HCEC 1CT (cell line): ENCODE results near the gene FRMD4B.
A peak's percentile ranks its signal among the peaks of the same experiment; 100 is the strongest.
"Not testable (repeated sequence)": the region's sequence is repeated elsewhere in the genome, so short reads cannot be mapped to it uniquely, and the experiment has no call there.

Source experiments
- DNase-seq: peaks from one replicate; pipeline ENCODE4 v3.0.0-alpha.2; 2017

FRMD4B gene

DNA sequence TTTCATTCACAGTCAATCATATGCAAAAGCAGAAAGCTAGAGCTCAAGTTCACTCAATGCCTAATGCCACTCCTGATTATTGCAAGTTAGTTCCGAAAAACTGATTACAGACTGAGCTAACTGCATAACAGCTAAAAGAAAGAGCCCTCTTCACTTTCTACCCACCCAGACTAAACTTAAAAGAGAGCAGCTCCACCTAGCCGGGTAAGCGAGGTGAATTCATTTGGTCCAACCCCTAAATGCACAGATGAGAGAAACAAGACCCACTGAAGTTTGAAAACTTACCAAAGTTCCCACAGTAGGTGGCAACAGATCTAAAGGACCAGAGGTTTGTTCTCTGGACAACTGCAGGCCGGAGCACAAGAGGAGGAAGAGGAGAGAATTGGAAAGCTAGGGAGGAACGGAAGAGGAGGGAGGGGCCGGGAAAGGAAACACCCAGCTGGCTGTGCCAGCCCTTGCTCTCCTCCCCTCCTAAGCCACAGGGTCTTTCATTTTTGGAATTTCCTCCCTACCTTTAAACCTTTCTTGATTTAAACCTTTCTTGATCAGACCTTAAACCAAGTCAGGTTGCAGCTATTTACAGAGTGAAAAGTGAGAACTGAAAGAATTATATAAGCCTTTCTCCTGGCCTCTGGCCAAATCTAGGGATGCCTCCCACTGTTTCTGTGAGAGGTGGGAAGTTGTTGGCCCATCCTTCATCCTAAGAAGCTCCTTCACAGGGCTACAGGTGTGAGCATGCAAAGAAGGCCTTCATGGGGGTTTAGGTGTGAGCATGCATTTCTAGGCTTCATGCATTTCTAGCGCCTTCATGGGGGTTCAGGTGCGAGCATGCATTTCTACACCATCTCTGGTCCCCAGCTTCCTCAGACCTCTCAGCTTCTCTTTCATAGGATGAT lies 148.8 kb downstream of the FRMD4B start:
- DNase-seq, result no peak

DNA sequence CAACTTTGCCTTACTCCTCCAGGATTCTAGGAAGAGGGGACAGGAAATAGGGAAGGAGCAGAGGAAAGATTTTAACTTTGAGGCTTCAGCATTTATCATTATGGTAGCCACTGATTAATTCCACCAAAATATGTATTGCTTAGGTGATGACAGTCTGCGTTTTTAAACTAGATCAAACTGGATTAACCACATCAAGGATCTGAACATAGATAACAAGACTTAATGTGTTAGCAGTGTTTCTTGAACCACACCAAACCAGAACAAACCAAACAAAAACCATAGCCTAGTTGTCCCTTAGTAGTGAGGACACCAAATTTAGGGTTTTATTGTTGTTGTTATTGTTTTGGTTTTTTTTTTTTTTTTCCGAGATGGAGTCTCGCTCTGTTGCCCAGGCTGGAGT lies 150.0 kb downstream of the FRMD4B start:
- DNase-seq, result no peak

DNA sequence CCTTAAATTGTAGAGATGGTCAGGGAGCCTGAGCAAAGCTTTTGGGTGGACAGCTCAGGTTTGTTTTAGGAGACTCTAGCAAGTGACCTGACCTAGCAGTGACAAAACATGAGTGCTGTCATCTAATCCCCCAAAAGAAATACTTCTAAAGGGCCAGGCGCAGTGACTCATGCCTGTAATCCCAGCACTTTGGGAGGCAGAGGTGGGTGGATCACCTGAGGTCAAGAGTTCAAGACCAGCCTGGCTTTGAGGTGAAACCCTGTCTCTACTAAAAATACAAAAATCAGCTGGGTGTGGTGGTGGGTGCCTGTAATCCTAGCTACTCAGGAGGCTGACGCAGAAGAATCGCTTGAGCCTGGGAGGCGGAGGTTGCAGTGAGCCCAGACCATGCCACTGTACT lies 150.7 kb downstream of the FRMD4B start:
- DNase-seq, result not testable (repeated sequence)

DNA sequence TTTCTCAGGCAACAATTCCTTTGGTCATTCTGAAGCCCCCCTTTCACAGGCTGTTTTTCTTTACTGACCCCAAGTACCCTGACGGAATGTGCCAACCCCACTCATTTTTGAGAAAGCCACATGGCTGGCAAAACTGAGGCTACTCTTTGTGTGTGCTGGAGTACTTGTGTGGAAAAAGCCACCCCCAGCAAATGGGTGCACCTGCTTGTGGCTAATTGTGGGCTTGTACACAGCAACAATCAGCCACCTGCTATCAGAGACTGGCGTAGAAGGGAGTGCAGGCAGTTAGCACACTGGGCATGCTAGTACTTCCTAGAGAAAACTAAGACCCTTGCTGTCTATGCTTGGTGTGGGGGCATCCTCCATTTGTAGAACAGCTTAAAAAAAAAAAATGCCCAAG lies 153.4 kb downstream of the FRMD4B start:
- no peak for DNase-seq

DNA sequence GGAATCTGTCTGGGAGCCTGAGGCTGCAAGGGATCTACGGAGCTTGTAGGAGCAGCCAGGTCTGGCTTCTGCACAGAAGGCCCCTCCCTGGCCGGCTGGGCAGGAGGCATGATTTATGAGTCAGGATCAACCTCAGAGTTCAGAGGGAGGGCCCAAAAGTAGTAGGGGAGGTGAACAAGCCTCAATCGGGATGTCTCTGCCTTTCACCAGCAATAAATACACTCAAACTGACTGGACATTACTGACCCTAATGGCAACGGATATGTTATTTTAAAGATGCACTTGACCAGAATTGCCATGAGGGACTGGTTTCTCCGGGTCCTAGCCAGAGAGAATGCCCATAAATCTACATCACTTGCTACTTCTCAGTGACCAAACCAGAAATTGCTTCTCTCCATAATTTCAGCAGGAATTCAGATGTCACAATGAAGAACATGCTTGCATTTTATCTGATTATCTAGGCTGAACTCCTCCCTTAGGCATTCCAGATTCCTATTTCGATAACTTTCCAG lies 153.9 kb downstream of the FRMD4B start:
- DNase-seq, result no peak

DNA sequence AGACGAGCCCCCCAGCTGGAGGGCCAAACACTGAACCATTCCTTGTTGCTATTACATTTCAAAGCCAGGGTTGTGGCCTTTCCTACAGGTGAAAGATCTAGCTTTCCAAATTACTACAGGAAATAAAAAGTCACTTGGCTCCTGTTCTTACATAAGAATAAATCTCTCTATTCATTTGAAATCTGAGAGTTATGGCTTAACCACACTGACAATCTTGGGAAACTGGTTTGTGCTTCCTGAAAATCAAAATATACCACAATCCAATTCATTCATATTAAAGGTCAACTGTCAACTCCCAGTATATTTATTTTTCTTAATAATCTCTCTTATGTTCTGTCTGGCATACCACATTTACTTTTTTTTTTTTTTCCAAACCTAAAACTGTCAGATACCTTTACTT lies 159.8 kb downstream of the FRMD4B start:
- DNase-seq, result no peak

DNA sequence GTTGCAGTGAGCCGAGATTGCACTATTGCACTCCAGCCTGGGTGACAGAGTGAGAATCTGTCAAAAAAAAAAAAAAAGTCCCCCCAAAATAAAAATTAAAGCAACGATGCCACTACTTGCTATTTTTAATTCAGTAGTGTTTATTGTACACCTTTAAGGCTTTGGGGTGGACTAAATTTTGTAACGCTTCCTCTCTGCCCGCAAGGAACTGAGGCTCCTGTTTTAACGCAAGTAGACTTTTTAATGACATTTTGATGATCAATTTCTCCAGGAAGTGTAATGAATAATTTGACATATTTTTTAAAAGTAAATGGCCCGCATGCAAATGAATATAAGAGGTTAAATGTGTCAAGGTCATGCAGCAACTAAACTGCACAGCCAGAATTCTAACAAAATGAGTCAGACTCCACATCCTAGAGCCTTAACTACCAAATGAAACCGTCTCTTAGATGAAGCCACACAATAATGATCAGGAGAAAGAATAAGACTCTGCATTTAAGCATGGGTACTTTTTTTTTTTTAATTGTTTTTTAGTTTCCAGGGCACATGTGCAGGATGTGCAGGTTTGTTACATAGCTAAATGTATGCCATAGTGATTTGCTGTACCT lies 166.7 kb downstream of the FRMD4B start:
- DNase-seq, result no peak

DNA sequence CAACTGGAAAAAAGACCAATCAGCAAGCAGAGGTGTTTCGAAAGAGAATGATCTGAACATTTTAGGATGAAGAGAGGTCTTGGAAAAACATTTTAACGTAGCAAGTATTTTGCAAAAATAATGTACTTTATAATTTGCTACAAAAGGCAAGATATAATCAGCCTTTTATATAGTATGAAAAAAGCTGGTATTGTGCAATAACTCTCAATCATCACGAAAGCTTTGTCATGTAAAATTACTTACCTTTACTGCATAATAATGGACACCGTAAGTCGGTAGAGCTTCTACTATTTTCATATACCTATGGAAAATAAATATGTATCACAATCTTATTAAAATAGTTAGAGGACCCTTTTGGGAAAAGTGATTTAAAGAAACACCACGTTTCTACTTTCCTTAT lies 167.8 kb downstream of the FRMD4B start:
- DNase-seq, result no peak

DNA sequence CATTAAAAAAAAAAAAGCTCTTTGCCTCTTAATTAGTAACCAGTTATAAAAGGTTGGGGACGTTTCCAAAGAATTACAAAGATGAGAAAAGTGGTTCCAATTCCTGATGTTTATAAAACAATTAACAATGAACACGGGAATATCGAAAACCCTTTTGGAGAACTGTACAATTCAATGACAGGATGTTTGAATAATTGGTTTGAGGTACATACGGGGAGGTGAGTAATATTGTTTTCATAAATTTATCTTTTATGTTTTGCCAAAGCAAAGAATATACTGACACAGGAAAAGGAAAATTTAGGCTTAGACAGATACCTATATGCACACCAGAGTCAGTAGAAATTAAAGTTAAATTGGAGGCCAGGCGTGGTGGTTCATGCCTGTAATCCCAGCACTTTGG lies 168.9 kb downstream of the FRMD4B start:
- no peak for DNase-seq

DNA sequence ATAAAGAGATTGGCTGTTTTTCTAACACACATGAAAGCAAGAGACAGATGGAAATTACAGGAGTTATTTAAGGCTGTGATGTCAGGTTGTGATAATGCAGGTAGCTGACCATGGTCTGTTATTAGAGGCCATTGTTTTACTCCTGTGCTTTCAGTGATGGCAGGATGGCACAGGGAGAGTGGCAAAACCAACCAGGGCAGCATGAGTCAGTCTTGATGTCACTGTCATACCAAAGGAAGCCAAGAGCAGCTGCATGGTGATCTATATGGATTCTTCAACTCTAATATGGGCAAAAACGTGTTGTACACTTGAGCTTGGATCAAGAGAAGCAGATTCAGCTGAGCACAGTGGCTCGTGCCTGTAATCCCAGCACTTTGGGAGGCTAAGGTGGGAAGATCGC lies 171.6 kb downstream of the FRMD4B start:
- no peak for DNase-seq

DNA sequence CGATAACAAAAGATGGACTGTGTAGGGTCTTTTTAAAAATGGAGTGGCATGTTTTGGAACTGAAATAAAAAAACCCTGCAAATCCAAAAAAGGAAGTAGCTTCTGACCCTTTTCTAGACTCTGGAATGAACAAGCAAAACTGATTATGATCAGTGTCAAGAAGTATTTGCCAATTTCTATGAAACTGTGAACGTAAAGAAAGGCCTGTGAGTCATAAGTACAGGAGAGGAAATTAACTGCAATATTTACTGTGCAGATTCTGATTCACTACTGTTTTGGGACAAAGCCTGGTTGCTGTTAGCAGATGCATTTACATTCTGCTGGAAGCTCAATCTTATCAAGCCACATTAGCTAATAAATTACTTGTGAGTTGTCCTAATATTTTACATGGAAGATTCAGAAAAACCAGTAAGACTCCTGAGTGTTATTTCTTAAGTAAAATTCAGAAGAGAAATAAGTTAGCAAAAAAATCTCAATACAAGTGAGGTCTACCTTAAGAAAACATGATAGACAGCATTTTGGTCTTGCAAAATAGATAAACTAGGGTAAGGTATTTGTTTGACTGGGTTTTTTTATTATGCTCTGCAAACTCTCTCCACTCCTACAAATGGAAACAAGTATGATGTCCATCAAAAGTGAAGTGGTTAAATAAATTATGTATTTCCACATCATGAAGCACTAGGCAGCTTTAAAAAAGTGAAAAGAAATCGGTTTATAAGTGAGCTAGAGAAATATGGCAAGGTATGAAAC lies 173.3 kb downstream of the FRMD4B start:
- peak; percentile 82 for DNase-seq

DNA sequence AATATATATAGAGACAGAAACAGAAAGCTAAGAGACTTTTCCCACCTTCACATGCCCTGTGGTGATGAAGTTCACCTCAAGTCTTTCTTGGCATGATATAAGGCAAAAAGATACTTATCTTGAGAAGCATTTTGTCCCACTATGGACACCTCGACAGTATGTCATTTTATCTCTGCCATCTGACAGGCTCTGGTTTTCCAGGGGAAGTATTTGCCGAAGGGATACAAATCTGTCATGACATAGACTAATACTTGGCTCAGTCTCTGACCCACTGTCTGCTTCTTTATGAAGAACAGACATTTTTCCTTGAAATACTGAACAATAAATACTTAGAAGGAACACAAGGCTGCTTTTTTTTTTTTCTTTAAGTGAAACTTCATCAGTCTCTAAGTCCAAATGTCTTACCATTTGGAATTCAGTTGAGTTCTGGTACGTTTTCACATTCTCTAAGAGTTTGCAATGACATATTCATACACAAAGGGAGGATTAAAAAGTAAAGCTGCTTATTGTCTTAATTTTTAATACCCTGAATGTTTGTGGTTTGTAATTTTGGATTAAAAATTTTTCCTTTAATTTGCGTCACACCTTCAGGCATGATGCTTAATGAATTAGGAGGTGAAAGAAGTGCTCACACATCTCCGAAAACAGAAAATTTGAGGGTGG lies 175.7 kb downstream of the FRMD4B start:
- no peak for DNase-seq

DNA sequence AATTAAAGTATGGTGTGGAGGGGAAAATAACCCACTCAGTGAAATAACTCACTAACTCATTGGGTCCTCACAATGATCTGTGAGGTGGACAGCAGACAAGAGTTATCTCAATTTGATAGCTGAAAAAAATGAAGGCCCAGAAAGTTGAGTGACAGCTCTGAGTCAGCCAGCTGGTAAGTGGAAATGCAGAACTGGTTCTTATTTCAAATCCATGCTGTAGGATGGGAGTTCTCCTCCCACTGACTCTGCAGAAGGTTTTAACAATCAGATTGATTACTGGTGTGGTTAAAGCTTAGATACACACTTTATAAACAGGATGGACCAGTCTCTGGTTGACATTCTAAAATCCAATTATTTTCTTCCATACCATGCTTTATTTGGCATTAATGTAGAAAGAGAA lies 176.5 kb downstream of the FRMD4B start:
- DNase-seq, result no peak

DNA sequence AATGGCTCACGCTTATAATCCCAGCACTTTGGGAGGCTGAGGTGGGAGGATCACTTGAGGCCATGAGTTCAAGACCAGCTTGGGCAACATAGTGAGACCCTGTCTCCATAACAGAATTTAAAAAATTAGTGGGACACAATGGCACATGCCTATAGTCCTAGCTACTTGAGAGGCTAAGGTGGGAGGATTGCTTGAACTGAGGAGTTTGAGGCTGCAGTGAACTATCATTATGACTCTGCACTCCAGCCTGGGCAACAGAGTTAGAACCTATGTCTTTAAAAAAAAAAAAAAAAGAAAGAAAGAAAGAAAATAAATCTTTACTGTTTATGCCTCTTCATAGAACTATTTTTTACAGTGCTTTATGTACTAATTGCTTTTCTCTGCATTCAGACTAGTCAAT lies 178.9 kb downstream of the FRMD4B start:
- no peak for DNase-seq

DNA sequence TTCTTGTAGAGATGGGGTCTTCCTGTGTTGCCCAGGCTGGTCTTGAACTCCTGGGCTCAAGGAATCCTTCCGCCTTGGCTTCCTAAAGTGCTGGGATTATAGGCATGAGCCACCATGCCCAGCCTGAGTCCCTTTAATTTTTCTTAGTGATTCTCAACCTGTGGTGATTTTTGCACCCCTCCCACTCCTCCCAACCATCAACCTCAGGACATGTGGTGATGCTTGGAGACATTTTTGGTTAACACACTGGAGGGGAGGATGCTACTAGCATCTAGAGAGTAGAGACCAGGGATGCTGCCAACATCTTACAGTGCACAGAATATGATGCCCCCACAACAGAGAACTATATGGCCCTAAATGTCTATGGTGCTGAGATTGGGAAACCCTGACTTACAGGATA lies 180.5 kb downstream of the FRMD4B start:
- DNase-seq, result no peak

DNA sequence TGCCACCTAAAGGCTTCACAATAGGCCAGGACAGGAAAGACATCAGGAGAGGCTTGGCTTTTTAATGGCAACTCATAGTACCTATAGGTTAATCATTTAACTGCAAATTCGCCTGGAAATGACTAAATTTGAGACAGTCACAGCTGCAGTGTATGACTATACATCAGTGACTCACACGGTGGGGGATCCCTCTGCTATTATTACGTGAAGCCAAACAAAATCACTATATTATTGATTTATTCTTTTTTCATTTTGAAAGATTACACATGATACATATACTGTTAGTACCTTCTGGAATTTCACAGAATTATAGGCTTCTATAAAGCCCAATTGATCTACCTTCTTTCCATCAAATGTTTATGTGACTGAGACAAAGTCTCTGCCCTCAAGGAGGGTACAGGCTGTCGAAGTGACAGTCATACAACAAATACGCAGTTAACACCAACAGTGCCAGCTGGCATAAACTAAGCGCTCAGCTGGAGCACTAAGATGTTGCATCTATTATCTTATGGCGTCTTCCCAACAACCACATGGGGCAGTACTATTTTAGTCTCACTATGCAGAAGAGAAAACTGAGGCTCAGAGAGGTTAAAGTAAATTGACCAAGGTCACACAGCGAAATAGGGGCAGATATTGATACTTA lies 181.5 kb downstream of the FRMD4B start:
- peak; percentile 38 for DNase-seq

DNA sequence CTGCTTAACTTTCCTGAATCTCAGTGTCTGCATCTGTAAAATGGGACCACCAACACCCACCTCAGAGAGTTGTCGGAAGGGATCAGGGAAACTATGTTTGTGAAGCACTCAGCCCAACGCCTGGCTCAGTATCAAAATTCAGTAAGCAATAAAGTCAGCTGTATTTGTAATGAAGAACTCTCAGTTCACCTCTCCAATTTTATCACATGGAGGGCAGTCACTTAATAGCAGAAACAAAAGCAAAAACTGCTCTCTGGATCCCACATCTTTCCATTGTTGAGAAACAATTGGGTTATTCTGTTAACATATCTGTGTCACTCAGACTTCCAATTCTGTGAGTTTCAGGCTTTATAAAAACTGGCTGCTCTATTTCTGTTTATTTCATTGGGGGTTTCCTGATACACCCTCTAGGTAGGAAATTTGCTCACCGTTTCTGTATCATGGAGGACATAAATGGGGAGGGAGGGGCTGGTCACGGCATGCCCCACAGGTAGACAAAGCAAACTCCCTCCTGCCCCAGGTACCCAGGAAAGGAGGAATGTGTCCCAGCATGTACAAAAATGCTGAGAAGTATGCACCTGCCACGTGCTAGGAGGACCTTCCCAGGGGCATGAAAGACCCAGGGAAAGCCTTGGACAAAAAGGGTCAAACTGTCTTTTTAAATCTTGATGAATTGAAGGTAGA lies 182.1 kb downstream of the FRMD4B start:
- no peak for DNase-seq

DNA sequence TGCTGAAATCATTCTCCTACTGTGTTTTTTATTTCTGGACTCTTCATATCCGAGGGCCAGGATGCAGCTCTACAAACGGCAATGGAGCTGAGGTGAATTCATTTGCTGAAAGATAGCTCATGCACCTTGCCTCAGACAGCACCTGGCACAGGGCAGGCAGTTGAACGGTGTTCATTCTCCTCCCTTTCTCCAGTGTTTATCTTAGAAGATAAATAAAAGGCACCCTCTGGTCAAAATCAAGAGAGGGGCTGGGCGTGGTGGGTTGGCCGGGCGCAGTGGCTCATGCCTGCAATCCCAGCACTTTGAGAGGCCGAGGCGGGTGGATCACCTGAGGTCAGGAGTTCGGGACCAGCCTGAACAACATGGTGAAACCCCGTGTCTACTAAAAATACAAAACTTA lies 184.2 kb downstream of the FRMD4B start:
- DNase-seq, result no peak

DNA sequence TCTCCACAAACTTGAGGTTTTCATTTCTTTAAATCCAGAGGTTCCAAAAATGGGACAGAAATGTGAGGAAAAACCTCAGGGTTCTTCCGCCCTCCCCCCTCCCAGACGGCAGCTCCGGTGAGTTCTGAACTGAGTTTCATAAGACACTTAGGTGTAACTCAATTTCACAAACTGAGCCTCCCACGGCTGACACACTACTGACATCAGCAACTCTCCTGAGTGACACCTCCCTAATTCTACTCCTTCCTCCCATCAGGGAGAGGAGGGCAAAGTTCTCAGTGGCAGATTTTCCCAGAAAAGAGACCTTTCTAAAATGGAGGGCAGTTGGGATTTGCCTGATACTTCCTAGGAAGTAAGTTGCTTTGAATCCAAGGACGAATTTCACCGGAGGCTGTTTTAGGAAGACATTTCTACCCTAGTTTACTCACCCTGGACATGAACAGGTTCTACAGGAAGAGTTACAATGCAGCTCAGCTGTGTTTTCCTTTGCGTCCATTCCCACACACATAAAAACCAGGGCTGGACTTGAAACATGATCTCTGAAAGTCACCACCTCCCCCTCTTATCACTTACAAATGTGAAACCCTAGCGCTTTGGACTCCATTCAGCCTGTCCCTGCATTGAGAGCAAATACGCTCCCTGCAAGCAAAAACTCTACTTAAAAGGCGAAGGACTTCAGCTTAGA lies 185.4 kb downstream of the FRMD4B start:
- DNase-seq, result no peak

DNA sequence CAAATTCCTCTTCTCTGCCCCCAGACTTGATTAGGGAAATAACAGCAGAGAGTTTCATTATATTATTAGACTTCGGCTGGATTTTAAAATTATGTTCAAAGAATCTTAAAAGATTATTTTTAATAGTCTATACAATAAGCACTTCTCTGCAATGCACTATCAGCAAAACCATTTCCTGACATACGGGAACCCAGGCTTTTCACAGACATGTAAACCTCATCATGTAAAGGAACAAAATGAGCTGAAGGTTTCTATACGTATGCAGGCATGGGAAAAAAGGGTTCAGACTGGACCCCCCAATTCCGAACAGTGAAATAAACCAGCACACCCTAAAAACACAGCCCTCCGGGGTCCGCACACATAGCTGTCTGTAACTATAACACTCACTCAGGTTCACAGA lies 185.9 kb downstream of the FRMD4B start:
- DNase-seq, result no peak

DNA sequence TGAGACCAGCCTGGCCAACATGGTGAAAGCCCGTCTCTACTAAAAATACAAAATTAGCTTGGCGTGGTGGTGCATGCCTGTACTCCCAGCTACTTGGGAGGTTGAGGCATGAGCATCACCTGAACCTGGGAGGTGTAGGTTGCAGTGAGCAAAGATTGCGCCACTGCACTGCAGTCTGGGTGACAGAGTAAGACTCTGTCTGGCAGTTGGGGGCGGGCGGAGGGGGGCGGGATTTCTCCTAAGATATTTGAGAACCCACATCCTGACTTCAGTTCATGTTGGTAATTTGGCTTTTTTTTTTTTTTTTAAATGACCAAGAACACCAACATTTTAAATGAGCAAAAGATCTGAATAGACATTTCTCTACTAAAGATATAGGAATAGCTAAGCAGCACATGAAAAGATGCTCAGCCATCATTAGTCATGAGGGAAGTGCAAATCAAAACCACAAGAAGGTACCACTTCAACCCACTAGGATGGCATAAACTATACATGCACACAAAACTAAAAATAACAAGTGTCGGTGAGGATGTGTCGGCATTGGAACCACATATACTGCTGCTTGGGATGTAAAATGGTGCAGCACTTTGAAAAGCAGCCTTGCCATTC lies 187.9 kb downstream of the FRMD4B start:
- no peak for DNase-seq
